PFSK-1 (cell line): ENCODE results near the gene TAPBP.
A peak's percentile ranks its signal among the peaks of the same experiment; 100 is the strongest.

Source experiments
- POLR2AphosphoS5 ChIP-seq: IDR thresholded peaks from 2 replicates; pipeline ENCODE4 v1.6.1; 2012; ENCODE audit warnings: low read depth, mild to moderate bottlenecking, control low read depth, low read length, moderate library complexity
- SIN3A ChIP-seq: IDR thresholded peaks from 2 replicates; pipeline ENCODE4 v1.6.1; 2012; ENCODE audit warnings: mild to moderate bottlenecking, low read length, moderate library complexity, borderline replicate concordance; ENCODE audit not compliant: insufficient read depth
- TF ChIP-seq, protein P1 (sequence below), 2 experiments: IDR thresholded peaks; 2 replicates each; pipeline versions ENCODE4 v1.6.1 to v1.8.0; 2011 to 2012; ENCODE audit warnings: low read depth in 2 of 2, low read length in 2 of 2, control low read depth in 1 of 2, inconsistent platforms in 1 of 2, mild to moderate bottlenecking in 1 of 2, moderate library complexity in 1 of 2; ENCODE audit not compliant: insufficient read depth in 1 of 2

DNA sequence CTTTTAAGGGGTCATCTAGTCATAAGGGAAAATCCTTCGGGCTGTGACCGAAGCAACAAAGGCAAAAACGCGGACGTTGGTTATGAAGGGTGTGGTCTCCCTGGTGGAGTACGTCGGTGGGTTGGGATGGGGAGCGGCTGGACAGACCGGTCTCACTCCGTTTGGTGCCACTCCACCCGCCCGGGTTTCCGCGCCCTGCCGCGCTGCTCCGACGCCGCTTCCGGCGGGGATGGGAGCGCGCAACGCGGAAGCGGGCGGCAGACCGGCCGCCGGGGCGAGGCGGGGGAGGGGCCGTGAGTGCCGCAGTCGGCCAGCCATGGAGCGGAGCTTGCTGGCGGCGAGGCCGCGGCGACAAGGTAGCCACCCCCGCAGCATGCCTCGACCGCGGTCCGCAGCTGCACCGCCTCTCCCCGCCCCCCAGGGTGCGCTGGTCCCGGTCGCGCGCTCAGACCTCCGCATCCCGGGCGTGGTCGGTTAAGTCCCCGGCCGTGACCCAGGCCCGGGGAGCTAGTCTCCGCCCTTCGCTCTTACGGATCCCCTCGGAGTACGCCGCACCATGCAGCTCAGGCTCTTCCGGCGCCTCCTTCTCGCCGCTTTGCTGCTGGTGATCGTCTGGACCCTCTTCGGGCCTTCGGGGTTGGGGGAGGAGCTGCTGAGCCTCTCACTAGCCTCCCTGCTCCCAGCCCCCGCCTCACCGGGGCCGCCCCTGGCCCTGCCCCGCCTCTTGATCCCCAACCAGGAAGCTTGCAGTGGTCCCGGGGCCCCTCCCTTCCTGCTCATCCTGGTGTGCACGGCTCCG lies 36.8 kb downstream of the TAPBP start, which contains the start of gene B3GALT4:
- TF ChIP-seq, protein P1, sequence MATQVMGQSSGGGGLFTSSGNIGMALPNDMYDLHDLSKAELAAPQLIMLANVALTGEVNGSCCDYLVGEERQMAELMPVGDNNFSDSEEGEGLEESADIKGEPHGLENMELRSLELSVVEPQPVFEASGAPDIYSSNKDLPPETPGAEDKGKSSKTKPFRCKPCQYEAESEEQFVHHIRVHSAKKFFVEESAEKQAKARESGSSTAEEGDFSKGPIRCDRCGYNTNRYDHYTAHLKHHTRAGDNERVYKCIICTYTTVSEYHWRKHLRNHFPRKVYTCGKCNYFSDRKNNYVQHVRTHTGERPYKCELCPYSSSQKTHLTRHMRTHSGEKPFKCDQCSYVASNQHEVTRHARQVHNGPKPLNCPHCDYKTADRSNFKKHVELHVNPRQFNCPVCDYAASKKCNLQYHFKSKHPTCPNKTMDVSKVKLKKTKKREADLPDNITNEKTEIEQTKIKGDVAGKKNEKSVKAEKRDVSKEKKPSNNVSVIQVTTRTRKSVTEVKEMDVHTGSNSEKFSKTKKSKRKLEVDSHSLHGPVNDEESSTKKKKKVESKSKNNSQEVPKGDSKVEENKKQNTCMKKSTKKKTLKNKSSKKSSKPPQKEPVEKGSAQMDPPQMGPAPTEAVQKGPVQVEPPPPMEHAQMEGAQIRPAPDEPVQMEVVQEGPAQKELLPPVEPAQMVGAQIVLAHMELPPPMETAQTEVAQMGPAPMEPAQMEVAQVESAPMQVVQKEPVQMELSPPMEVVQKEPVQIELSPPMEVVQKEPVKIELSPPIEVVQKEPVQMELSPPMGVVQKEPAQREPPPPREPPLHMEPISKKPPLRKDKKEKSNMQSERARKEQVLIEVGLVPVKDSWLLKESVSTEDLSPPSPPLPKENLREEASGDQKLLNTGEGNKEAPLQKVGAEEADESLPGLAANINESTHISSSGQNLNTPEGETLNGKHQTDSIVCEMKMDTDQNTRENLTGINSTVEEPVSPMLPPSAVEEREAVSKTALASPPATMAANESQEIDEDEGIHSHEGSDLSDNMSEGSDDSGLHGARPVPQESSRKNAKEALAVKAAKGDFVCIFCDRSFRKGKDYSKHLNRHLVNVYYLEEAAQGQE (IDR thresholded peaks at IDR 0.05; ENCODE audit: insufficient read depth in 1 of 2, low read depth in 2 of 2, low read length in 2 of 2): 0 out of 4 replicates have a peak, but pooled peaks of 1 of the 2 experiments have one; percentile 5
- TF ChIP-seq SIN3A (peak; percentile 95; the same call in 1 of the 2 replicates), POLR2AphosphoS5 (peak; percentile 94)
